GM10248 (cell line): Measurements from ENCODE around the gene PHLDB1.

ENCODE experiments used
- CTCF ChIA-PET: fragments of 300-600 bp; sonication (Branson Sonifier 250); formaldehyde crosslinking; extraction: SDS; loops from one replicate; lab custom pipeline; 2021; ENCODE audit warnings: antibody characterized with exemption; lab: Yijun Ruan, JAX
- POLR2A ChIA-PET: fragments of 350-650 bp; sonication (Branson Sonifier 250); formaldehyde crosslinking; extraction: SDS; loops from one replicate; lab custom pipeline; 2020; ENCODE audit warnings: antibody characterized with exemption; lab: Yijun Ruan, JAX
- DNase-seq: peaks from one replicate; pipeline ENCODE4 v3.0.0; 2012; ENCODE audit errors: extremely low spot score
- TF ChIP-seq, protein P1 (sequence below): IDR thresholded peaks from 2 replicates; pipeline ENCODE4 v1.5.1; 2012; ENCODE audit warnings: mild to moderate bottlenecking, low read depth; ENCODE audit errors: extremely low read depth, missing control alignments, control extremely low read depth

PHLDB1 gene

DNA sequence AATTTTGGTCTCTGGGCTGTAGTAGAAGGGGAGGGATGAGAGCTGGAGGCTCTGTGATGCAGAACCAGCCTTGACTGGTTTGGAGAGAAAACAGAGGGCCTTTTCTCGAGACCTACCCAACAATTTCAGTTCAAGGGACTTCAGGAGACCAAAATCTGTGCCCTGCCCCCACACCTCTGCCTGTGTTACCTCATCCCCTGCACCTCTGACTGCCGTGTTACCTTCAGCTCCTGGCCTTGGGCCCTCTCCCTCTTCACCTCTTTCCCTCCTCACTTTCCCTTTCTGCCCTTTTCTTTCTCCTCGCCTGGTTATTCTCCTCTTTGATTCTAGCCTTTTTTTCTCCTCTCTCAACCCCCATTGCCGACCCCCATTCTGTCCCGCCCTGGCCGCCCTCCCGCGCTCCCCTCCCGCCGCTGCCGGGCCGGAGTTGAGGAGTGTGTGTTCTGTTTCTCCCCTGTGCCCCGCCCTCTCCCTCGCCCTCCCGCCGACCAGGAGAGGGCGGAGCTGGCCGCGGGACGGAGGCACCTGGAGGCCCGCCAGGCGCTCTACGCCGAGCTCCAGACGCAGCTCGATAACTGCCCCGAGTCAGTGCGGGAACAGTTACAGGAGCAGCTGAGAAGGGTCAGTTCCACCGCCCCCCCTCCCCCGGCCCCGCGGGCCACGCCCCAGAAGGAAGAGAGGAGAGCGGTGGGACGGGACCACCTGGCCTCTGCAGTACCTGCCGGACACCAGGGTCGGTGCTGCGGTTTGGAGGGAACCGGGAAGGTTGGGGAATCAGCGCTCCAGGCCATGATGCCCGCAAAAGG lies 27.2 kb downstream of the PHLDB1 start:
- TF ChIP-seq, protein P1, sequence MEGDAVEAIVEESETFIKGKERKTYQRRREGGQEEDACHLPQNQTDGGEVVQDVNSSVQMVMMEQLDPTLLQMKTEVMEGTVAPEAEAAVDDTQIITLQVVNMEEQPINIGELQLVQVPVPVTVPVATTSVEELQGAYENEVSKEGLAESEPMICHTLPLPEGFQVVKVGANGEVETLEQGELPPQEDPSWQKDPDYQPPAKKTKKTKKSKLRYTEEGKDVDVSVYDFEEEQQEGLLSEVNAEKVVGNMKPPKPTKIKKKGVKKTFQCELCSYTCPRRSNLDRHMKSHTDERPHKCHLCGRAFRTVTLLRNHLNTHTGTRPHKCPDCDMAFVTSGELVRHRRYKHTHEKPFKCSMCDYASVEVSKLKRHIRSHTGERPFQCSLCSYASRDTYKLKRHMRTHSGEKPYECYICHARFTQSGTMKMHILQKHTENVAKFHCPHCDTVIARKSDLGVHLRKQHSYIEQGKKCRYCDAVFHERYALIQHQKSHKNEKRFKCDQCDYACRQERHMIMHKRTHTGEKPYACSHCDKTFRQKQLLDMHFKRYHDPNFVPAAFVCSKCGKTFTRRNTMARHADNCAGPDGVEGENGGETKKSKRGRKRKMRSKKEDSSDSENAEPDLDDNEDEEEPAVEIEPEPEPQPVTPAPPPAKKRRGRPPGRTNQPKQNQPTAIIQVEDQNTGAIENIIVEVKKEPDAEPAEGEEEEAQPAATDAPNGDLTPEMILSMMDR, result no peak
- DNase-seq, result no peak
- ChIA-PET POLR2A (no interaction called here), CTCF (no interaction called here)

DNA sequence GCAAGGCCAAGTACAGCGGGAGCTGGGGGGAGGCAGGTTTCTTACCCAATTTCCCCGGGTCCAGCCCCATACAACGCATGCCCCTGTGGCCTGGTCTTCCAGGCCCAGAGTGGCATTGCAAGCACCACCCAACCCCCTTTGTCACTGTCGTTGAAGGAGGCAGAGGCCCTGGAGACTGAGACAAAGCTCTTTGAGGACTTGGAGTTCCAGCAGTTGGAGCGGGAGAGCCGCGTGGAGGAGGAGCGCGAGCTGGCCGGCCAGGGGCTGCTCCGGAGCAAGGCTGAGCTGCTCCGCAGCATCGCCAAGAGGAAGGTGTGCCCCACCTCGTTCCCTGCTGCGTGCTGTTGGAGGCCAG lies 27.8 kb downstream of the PHLDB1 start:
- POLR2A ChIA-PET, result no interaction called here
- CTCF ChIA-PET, result interaction anchor here (1.1 to 2.0 kb wide), 2 partner anchors 14 to 22 kb away, joined by 3 to 9 read pairs; no protein-coding TSS in a partner anchor
- DNase-seq, result no peak
- TF ChIP-seq, protein P1, result no peak

DNA sequence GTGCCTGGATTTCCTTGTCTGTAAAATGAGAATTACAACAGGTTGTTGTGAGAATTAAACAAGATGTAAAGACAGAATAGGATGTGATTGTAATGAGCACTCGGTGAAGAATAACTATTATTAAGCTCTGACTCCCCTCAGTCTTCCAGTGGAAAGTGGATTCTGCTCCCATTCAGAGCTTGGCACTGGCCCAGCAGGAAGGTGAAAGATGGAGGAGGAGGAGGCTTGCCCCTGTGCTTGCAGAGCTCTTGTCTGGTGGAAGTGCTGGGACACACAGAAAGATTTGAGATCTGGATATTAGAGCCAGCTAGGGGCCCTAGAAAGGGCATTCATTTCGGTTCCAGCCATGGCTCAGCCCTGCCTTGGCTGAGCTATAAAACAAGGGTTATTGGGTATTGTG lies 28.2 kb downstream of the PHLDB1 start:
- no peak for DNase-seq
- CTCF ChIA-PET, result interaction anchor here (1.1 to 2.0 kb wide), 3 partner anchors 14 to 54 kb away, joined by 3 to 9 read pairs (median 8); no protein-coding TSS in a partner anchor
- TF ChIP-seq, protein P1, result no peak
- POLR2A ChIA-PET, result no interaction called here

DNA sequence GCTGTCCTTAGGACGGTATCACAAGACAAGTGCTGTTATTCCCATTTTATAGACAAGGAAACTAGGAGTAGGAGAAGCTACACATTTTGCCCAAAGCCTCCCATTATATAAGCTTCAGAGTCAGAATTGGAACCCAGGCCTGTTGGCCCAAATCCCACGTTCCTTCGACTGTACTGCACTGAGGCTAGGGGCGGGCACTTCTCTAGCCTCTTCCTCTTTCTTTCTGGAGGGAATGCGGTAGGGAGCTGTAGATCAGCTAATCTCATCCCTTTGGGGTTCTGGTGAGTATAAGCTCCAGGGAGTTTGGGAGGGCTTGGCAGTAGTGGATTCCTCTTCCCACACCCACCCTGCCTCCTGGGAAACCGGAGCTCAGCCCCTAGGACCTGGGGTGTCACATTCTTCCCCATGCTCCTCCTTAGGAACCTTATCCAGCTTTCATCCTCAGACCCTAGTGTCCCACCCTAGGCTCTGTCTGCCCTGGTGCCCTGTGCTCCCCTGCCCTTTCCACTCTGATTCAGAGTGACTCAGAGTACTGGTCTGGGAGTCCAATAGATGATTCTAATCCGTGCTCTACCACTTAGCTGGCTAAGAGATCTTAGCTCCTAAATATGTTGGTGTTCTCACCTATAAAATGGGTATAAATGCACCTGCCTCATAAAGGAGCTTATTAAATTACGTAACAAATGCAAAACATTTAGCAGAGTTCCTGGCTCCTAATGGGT lies 29.3 kb downstream of the PHLDB1 start:
- TF ChIP-seq, protein P1, result no peak
- CTCF ChIA-PET, result interaction anchor here (0.8 to 2.5 kb wide), 7 partner anchors 11 to 53 kb away, joined by 3 to 9 read pairs (median 6); no protein-coding TSS in a partner anchor
- no peak for DNase-seq
- POLR2A ChIA-PET, result no interaction called here

DNA sequence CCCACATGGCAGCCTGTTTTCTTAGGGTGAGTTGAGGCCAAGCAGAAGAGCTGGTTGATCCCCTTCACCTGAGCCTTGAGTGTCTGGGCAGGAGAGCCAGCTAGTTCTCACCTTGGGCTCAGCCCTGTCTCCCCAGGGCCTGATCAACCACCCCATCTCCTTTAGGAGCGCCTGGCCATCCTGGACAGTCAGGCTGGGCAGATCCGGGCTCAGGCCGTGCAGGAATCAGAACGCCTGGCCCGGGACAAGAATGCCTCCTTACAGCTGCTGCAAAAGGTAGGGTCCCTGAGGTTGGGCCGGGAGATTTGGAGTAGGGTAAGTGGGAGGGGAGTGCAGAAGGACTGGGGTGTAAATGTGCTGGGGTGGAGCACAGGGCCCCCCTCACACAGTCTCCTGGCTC lies 31.3 kb downstream of the PHLDB1 start:
- POLR2A ChIA-PET, result no interaction called here
- CTCF ChIA-PET, result no interaction called here
- DNase-seq, result no peak
- TF ChIP-seq, protein P1, result no peak

DNA sequence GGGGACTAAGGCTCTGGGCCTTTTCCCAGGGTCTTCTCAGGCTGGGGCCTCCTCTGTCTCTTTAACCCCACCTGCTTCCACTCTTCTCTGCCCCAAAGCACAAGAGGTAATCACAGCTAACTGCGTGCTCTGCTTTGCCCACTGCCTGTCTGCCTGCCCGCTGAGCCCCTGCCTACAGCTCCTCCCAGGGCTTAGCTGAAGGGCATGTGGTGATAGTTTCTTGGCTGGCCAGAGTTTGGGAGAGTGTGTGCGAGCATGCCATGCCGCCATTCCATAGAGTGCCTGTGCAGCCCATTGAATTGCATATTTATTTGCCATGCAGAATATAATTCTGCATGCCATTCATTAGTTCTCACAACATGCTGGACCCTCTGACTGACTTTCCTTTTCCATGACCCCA lies 32.5 kb downstream of the PHLDB1 start:
- POLR2A ChIA-PET, result no interaction called here
- TF ChIP-seq, protein P1, result no peak
- CTCF ChIA-PET, result interaction anchor here (1.0 kb wide), 1 partner anchor 21 kb away, joined by 6 read pairs; no protein-coding TSS in a partner anchor
- DNase-seq, result no peak
